ENCODE results near the gene TEX44.

TEX44 gene

GRCh38 chr2:231611273-231612108 is 18.8 kb downstream of the TEX44 start:
- no peak for DNase-seq

GRCh38 chr2:231612109-231612455 is 19.4 kb downstream of the TEX44 start:
- DNase-seq: peak; percentile 31

GRCh38 chr2:231612456-231613330 is 20.0 kb downstream of the TEX44 start:
- peak; percentile 82 for DNase-seq

GRCh38 chr2:231613331-231613662 is 20.6 kb downstream of the TEX44 start:
- no peak for DNase-seq

GRCh38 chr2:231613663-231614558 is 21.2 kb downstream of the TEX44 start:
- no peak for DNase-seq

GRCh38 chr2:231614559-231615057 is 21.9 kb downstream of the TEX44 start:
- no peak for DNase-seq

GRCh38 chr2:231615058-231615671 is 22.5 kb downstream of the TEX44 start:
- no peak for DNase-seq

- DNase-seq: no peak
Measured at GRCh38 chr2:231616296-231616695, 23.6 kb downstream of the TEX44 start.

GRCh38 chr2:231617059-231617926 is 24.6 kb downstream of the TEX44 start:
- no peak for DNase-seq

- DNase-seq: peak; percentile 58
Measured at GRCh38 chr2:231621051-231621879, 28.6 kb downstream of the TEX44 start.

- DNase-seq: no peak
Measured at GRCh38 chr2:231622963-231623362, 30.3 kb downstream of the TEX44 start.

GRCh38 chr2:231626449-231626848 is 33.8 kb downstream of the TEX44 start:
- DNase-seq: no peak

- no peak for DNase-seq
Measured at GRCh38 chr2:231627384-231628120, 34.9 kb downstream of the TEX44 start.

GRCh38 chr2:231632559-231633142 is 40.0 kb downstream of the TEX44 start:
- no peak for DNase-seq

GRCh38 chr2:231633241-231633976 is 40.7 kb downstream of the TEX44 start:
- no peak for DNase-seq

GRCh38 chr2:231634412-231634811 is 41.7 kb downstream of the TEX44 start:
- DNase-seq: no peak

GRCh38 chr2:231634951-231635875 is 42.5 kb downstream of the TEX44 start:
- DNase-seq: no peak

Data from NCI-H1417 treated with DMSO at 0.1 percent for 48 hours (cell line).